GM21528 (cell line): ENCODE measurements around the gene PCBP3.

Experiments
- ATAC-seq: cut with Tn5 transposase; IDR thresholded peaks from one replicate; pipeline ENCODE4 v1.9.1; 2021; ENCODE audit warnings: mild to moderate bottlenecking, moderate library complexity; ENCODE audit not compliant: unreplicated experiment, low FRiP score

PCBP3 gene

GRCh38 chr21:45834026-45834715, 190.6 kb downstream of the PCBP3 start:
- ATAC-seq: no peak

- ATAC-seq: no peak
Measured at GRCh38 chr21:45834821-45835293, 191.3 kb downstream of the PCBP3 start.

GRCh38 chr21:45835301-45836267, 192.1 kb downstream of the PCBP3 start:
- ATAC-seq: no peak

- no peak for ATAC-seq
Measured at GRCh38 chr21:45836268-45836655, 192.7 kb downstream of the PCBP3 start.

GRCh38 chr21:45836694-45837670, 193.5 kb downstream of the PCBP3 start:
- ATAC-seq: no peak

- no peak for ATAC-seq
Measured at GRCh38 chr21:45837936-45838335, 194.4 kb downstream of the PCBP3 start.

GRCh38 chr21:45838634-45839033, 195.1 kb downstream of the PCBP3 start:
- ATAC-seq: no peak

- ATAC-seq: no peak
Measured at GRCh38 chr21:45839274-45839673, 195.7 kb downstream of the PCBP3 start.

GRCh38 chr21:45841033-45841432, 197.5 kb downstream of the PCBP3 start:
- no peak for ATAC-seq

GRCh38 chr21:45843426-45843825, 199.9 kb downstream of the PCBP3 start:
- ATAC-seq: no peak

GRCh38 chr21:45844181-45844580, 200.7 kb downstream of the PCBP3 start:
- no peak for ATAC-seq

- no peak for ATAC-seq
Measured at GRCh38 chr21:45845063-45845769, 201.7 kb downstream of the PCBP3 start.

- ATAC-seq: no peak
Measured at GRCh38 chr21:45845770-45846090, 202.2 kb downstream of the PCBP3 start.

GRCh38 chr21:45846373-45847160, 203.0 kb downstream of the PCBP3 start:
- ATAC-seq: no peak

GRCh38 chr21:45847870-45848269, 204.3 kb downstream of the PCBP3 start:
- ATAC-seq: no peak

GRCh38 chr21:45848331-45848730, 204.8 kb downstream of the PCBP3 start:
- no peak for ATAC-seq

- ATAC-seq: no peak
Measured at GRCh38 chr21:45848805-45849204, 205.3 kb downstream of the PCBP3 start.

GRCh38 chr21:45849651-45850050, 206.1 kb downstream of the PCBP3 start:
- ATAC-seq: no peak

GRCh38 chr21:45850181-45850580, 206.7 kb downstream of the PCBP3 start:
- ATAC-seq: no peak
